Upper lobe of left lung (tissue), 6 donors: ENCODE data around the gene STX4. TPM values are rescaled to one million over a fixed set of nuclear protein-coding genes. Genes with fewer than 3 reads are reported as not detected.

ENCODE experiments used
- ATAC-seq, 2 donors: fragments of 200-7000 bp; cut with Tn5 transposase; one replicate each; pipeline ENCODE4 v1.9.1; 2022; ENCODE audit warnings: mild to moderate bottlenecking in 2 of 2, moderate library complexity in 2 of 2; ENCODE audit not compliant: low FRiP score in 2 of 2
- DNase-seq, 2 donors: peaks; one replicate each; pipeline ENCODE4 v3.0.0-alpha.2; 2019 to 2020
- H3K27ac ChIP-seq, 4 donors: fragments of 200-600 bp; sonication (generic); one replicate each; pipeline ENCODE4 v1.5.1; 2016 to 2019
- H3K27me3 ChIP-seq, 4 donors: fragments of 200-600 bp; sonication (generic); one replicate each; pipeline ENCODE4 v1.5.1; 2017 to 2019
- H3K36me3 ChIP-seq, 4 donors: fragments of 200-600 bp; sonication (generic); one replicate each; pipeline ENCODE4 v1.5.1; 2016 to 2019
- H3K4me1 ChIP-seq, 4 donors: fragments of 200-600 bp; sonication (generic); one replicate each; pipeline ENCODE4 v1.5.1; 2018 to 2019
- H3K4me3 ChIP-seq, 4 donors: fragments of 200-600 bp; sonication (generic); one replicate each; pipeline ENCODE4 v1.5.1; 2017 to 2019; ENCODE audit warnings: mild to moderate bottlenecking in 2 of 4, moderate library complexity in 1 of 4
- H3K9me3 ChIP-seq, 4 donors: fragments of 200-600 bp; sonication (generic); one replicate each; pipeline ENCODE4 v1.5.1; 2018 to 2019
- CTCF ChIP-seq, 6 experiments: fragments of 450-650 bp in 4 of 6; fragments of 200-600 bp in 2 of 6; sonication (generic) in 2 of 6; IDR thresholded peaks; one replicate each; pipeline ENCODE4 v1.5.1; 2016 to 2019; ENCODE audit warnings: antibody characterized with exemption in 6 of 6
- EP300 ChIP-seq, 4 donors: sonication (generic); formaldehyde crosslinking; IDR thresholded peaks; one replicate each; pipeline ENCODE4 v1.5.1; 2017; ENCODE audit warnings: antibody characterized with exemption in 4 of 4, control low read depth in 2 of 4
- POLR2A ChIP-seq, 4 donors: fragments of 450-650 bp; IDR thresholded peaks; one replicate each; pipeline ENCODE4 v1.5.1; 2016 to 2017; ENCODE audit warnings: antibody characterized with exemption in 4 of 4, mild to moderate bottlenecking in 2 of 4
- POLR2AphosphoS5 ChIP-seq, 2 donors: sonication (generic); formaldehyde crosslinking; IDR thresholded peaks; one replicate each; pipeline ENCODE4 v1.5.1; 2017; ENCODE audit warnings: antibody characterized with exemption in 2 of 2
- whole genome bisulfite sequencing, 2 donors: methylation state at CpG; one replicate each; pipeline ENCODE4 v1.1.5; 2017 to 2018; 5-methylcytosine and 5-hydroxymethylcytosine counted together
- total RNA-seq, 6 donors: library from RNA; depleted of rRNA in 4 of 6; stranded (reverse); fragments of >200 nt in 4 of 6; gene quantifications; one replicate each; pipeline versions ENCODE4 v1.1.0 to v1.2.1, GENCODE V29; 2016 to 2021
- donor health status: DM: no; HTN: no; CAD: no; lungs with moderate emphysema.
- donor health status: DM: no; HTN: yes; CAD: no; lungs with severe emphysema.

The STX4 gene
- total RNA-seq, 6 donors from 2014 or later: 44.8 to 168 (median 96.3) TPM

DNA sequence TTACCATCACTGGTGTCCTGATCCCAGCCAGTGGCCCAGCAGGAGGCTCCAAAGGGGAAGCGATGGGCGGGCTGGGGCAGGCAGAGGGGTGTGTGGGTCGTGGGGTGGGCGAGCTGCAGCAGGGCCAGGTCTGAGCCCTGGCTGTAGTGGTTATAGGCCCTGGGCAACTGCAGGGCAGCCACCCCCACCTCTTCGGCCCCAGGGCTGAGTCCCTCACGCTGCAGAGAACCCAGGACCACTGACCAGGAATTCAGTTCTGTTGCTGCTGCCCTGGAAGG, 53.2 kb downstream of the STX4 start:
- H3K27ac ChIP-seq: no peak overlapping the region
- H3K27me3 ChIP-seq: no peaks in the 10 kb centered on the region
- WGBS, 2 donors: 93% methylated on average over 4 of the region's 6 CpGs; no CpG with 5 or more reads in 1 of the 2 donors
- DNase-seq (no peak), ATAC-seq (no peak)
- no peaks in the 10 kb centered on the region for H3K9me3 ChIP-seq
- no peak for TF ChIP-seq EP300 (IDR thresholded peaks at IDR 0.05)
- no peak for TF ChIP-seq POLR2A (IDR thresholded peaks at IDR 0.05)
- TF ChIP-seq POLR2AphosphoS5 (IDR thresholded peaks at IDR 0.05): no peak
- no peak for TF ChIP-seq CTCF (IDR thresholded peaks at IDR 0.05)
- H3K4me3 ChIP-seq: no peak overlapping the region
- H3K4me1 ChIP-seq: peaks cover 5 to 19% (median 13%) of the 10 kb centered on the region in 4 donors
- peaks cover 0 to 84% (median 33%) of the 10 kb centered on the region in 4 donors for H3K36me3 ChIP-seq

GRCh38 chr16:31087481-31087880, 54.1 kb downstream of the STX4 start:
- Histone ChIP-seq H3K4me3 (no peak overlapping the region), H3K27me3 (no peaks in the 10 kb centered on the region), H3K4me1 (peaks cover 0 to 15% (median 6%) of the 10 kb centered on the region in 4 donors), H3K36me3 (peaks cover 0 to 75% (median 30%) of the 10 kb centered on the region in 4 donors), H3K9me3 (no peaks in the 10 kb centered on the region), H3K27ac (no peak overlapping the region)
- ATAC-seq (no peak), DNase-seq (no peak)
- WGBS, 2 donors: 88 to 96% methylated on average over 5 to 8 of the region's 8 CpGs
- TF ChIP-seq EP300 (IDR thresholded peaks at IDR 0.05): no peak
- TF ChIP-seq POLR2A (IDR thresholded peaks at IDR 0.05): no peak

DNA sequence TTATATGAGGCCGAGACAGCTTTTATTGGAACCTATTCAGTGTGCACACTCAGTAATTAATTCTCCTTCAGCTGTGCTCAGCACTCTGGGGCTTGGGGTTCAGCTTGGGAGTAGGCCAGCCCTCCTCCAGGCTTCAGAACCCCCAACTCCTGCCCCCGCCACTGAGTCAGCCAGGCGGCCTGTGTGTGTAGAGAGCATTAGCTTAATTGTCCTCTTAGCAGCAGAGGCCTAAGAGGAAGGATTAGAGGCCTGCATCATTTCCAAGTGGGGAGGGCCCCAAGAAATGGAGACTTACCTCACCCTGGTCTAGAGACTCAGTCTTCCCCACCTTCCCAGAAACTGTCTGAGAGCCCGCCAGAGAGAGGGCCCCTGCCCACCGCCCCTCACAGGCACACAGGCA, 54.6 kb downstream of the STX4 start:
- no peak for TF ChIP-seq CTCF (IDR thresholded peaks at IDR 0.05)
- TF ChIP-seq POLR2A (IDR thresholded peaks at IDR 0.05): no peak
- no peak for TF ChIP-seq EP300 (IDR thresholded peaks at IDR 0.05)
- TF ChIP-seq POLR2AphosphoS5 (IDR thresholded peaks at IDR 0.05): no peak
- ATAC-seq (no peak), DNase-seq (no peak)
- H3K4me1 ChIP-seq: peaks cover 0 to 16% (median 7%) of the 10 kb centered on the region in 4 donors
- no peak overlapping the region for H3K27ac ChIP-seq
- no peaks in the 10 kb centered on the region for H3K27me3 ChIP-seq
- no peaks in the 10 kb centered on the region for H3K9me3 ChIP-seq
- H3K4me3 ChIP-seq: no peak overlapping the region
- peaks cover 0 to 70% (median 27%) of the 10 kb centered on the region in 4 donors for H3K36me3 ChIP-seq
- 90 to 100% methylated on average over 1 to 5 of the region's 5 CpGs for WGBS, 2 donors

DNA sequence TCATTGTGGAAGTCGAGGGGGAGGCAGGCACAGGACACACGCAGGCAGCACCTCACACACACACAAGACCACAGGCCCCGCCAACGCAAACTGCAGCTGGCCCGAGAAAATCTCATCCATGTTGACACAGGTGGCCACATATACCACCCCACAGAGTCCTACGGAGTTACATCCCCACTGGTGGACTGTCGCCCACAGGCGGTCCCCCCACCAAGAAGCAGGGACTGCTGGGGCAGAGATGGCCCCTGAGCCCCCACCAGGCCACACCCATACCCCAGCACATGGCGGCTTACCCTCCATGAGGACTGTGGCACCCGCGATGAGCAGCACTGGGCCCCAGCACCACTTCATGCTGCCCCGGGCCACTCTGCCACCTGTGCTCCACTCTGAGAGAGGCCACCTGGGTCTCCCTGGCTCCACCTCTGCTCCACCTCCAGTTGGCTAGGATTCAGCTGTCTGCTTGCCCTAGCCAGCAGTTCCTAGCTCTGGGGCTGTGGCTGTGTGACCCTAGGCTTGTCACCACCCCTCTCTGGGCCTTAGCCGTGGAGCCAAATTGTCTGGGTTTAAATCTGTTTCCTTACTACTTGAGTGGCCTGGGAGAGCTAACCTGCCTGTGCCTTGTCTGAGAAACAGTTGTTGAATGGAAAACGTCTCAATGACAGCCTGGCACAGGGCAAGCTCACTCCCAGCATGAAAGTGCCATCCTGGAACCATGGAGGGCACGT, 55.3 kb downstream of the STX4 start, which contains the start of gene PRSS53:
Gene PRSS53, minus strand, starts transcription at position 485 of the 725 bp plus-strand sequence. Its CDS starts 134 bp downstream, at position 351.
- H3K9me3 ChIP-seq: no peaks in the 10 kb centered on the region
- peaks cover 0 to 64% (median 26%) of the 10 kb centered on the region in 4 donors for H3K36me3 ChIP-seq
- 76 to 81% methylated on average over 4 to 14 of the region's 15 CpGs for WGBS, 2 donors
- H3K4me1 ChIP-seq: peaks cover 5 to 20% (median 11%) of the 10 kb centered on the region in 4 donors
- TF ChIP-seq CTCF (IDR thresholded peaks at IDR 0.05) (no peak), POLR2A (IDR thresholded peaks at IDR 0.05) (no peak), EP300 (IDR thresholded peaks at IDR 0.05) (no peak), POLR2AphosphoS5 (IDR thresholded peaks at IDR 0.05) (no peak)
- no peaks in the 10 kb centered on the region for H3K27me3 ChIP-seq
- no peak within 1 kb of the TSS for H3K4me3 ChIP-seq
- DNase-seq (no peak), ATAC-seq (no peak)
- no peak within 1 kb of the TSS for H3K27ac ChIP-seq

GRCh38 chr16:31089199-31089598, 55.8 kb downstream of the STX4 start:
- no peaks in the 10 kb centered on the region for H3K27me3 ChIP-seq
- TF ChIP-seq POLR2A (IDR thresholded peaks at IDR 0.05): no peak
- TF ChIP-seq CTCF (IDR thresholded peaks at IDR 0.05): no peak
- TF ChIP-seq EP300 (IDR thresholded peaks at IDR 0.05): no peak
- no peak for TF ChIP-seq POLR2AphosphoS5 (IDR thresholded peaks at IDR 0.05)
- peaks cover 5 to 24% (median 13%) of the 10 kb centered on the region in 4 donors for H3K4me1 ChIP-seq
- no peak for ATAC-seq
- no peak overlapping the region for H3K27ac ChIP-seq
- WGBS, 2 donors: 96% methylated on average over 8 of the region's 8 CpGs
- H3K36me3 ChIP-seq: peaks cover 0 to 59% (median 25%) of the 10 kb centered on the region in 4 donors
- no peak for DNase-seq
- H3K4me3 ChIP-seq: no peak overlapping the region
- no peaks in the 10 kb centered on the region for H3K9me3 ChIP-seq

Other genes with a start within 250 kb of the STX4 start
- gene ZNF629, start 246.4 kb upstream of the STX4 start, total RNA-seq: 10 to 100 TPM; 13.1 to 32.5 (median 14.8) TPM
- gene BCL7C, start 139.5 kb upstream of the STX4 start, total RNA-seq: 10 to 100 TPM; 15.7 to 32.8 (median 28.2) TPM
- 10 to 100 TPM in 2 of 6 donors, 1 to 10 TPM in 4; 4.2 to 14.5 (median 7.1) TPM for gene CTF1, start 136.9 kb upstream of the STX4 start, total RNA-seq
- 10 to 100 TPM in 4 of 6 donors, 1 to 10 TPM in 2; 7.3 to 40.9 (median 15.5) TPM for gene FBXL19, start 110.0 kb upstream of the STX4 start, total RNA-seq
- 10 to 100 TPM; 22.2 to 33.9 (median 28.4) TPM for gene ORAI3, start 84.5 kb upstream of the STX4 start, total RNA-seq
- 10 to 100 TPM in 5 of 6 donors, 1 to 10 TPM in 1; 9.1 to 30.4 (median 17.0) TPM for gene SETD1A, start 75.8 kb upstream of the STX4 start, total RNA-seq
- 10 to 100 TPM; 10.5 to 38.8 (median 21.3) TPM for gene HSD3B7, start 48.4 kb upstream of the STX4 start, total RNA-seq
- gene STX1B, start 22.9 kb upstream of the STX4 start, total RNA-seq: 1 to 10 TPM in 2 of 6 donors, under 1 TPM in 4; 0.30 to 2.1 (median 0.51) TPM
- gene ZNF668, start 40.7 kb downstream of the STX4 start, total RNA-seq: 10 to 100 TPM in 4 of 6 donors, 1 to 10 TPM in 2; 8.4 to 21.0 (median 11.4) TPM
- 10 to 100 TPM; 16.7 to 40.9 (median 23.2) TPM for gene ZNF646, start 40.9 kb downstream of the STX4 start, total RNA-seq
- 1 to 10 TPM in 5 of 6 donors, under 1 TPM in 1; 0.91 to 8.4 (median 3.0) TPM for gene PRSS53, start 55.4 kb downstream of the STX4 start, total RNA-seq
- gene VKORC1, start 61.2 kb downstream of the STX4 start, total RNA-seq: 100 to 1,000 TPM in 1 of 6 donors, 10 to 100 TPM in 5; 37.7 to 105 (median 61.4) TPM
- 10 to 100 TPM; 23.2 to 64.4 (median 39.3) TPM for gene BCKDK, start 74.8 kb downstream of the STX4 start, total RNA-seq
- gene KAT8, start 84.1 kb downstream of the STX4 start, total RNA-seq: 100 to 1,000 TPM in 1 of 6 donors, 10 to 100 TPM in 5; 73.9 to 144 (median 83.6) TPM
- 100 to 1,000 TPM in 3 of 6 donors, 10 to 100 TPM in 3; 59.7 to 155 (median 109) TPM for gene PRSS8, start 102.2 kb downstream of the STX4 start, total RNA-seq
- 10 to 100 TPM in 2 of 6 donors, 1 to 10 TPM in 4; 1.4 to 61.8 (median 5.6) TPM for gene PRSS36, start 116.5 kb downstream of the STX4 start, total RNA-seq
- 100 to 1,000 TPM in 3 of 6 donors, 10 to 100 TPM in 3; 65.7 to 258 (median 145) TPM for gene FUS, start 146.6 kb downstream of the STX4 start, total RNA-seq
- gene PYCARD, start 169.2 kb downstream of the STX4 start, total RNA-seq: 100 to 1,000 TPM in 1 of 6 donors, 10 to 100 TPM in 5; 44.0 to 103 (median 83.7) TPM
- under 1 TPM in 1 of 6 donors, not detected in 5; 0.27 TPM for gene TRIM72, start 180.6 kb downstream of the STX4 start, total RNA-seq
- gene PYDC1, start 183.6 kb downstream of the STX4 start, total RNA-seq: not detected
- gene ITGAM, start 226.4 kb downstream of the STX4 start, total RNA-seq: 10 to 100 TPM; 12.3 to 65.2 (median 40.9) TPM